ENCODE results near the gene KIF27.
"Not testable (repeated sequence)": the region's sequence is repeated elsewhere in the genome, so short reads cannot be mapped to it uniquely, and the experiment has no call there.

Gene KIF27

GRCh38 chr9:83815120-83815519, 106.1 kb downstream of the KIF27 start:
- not testable (repeated sequence) for DNase-seq (ENCODE audit: low spot score)

- DNase-seq (ENCODE audit: low spot score): not testable (repeated sequence)
Observed at GRCh38 chr9:83809213-83809612, 112.0 kb downstream of the KIF27 start.

- DNase-seq (ENCODE audit: low spot score): not testable (repeated sequence)
Observed at GRCh38 chr9:83804454-83804853, 116.8 kb downstream of the KIF27 start.

- not testable (repeated sequence) for DNase-seq (ENCODE audit: low spot score)
Observed at GRCh38 chr9:83803941-83804340, 117.3 kb downstream of the KIF27 start.

- no peak for DNase-seq (ENCODE audit: low spot score)
Observed at GRCh38 chr9:83800236-83801033, 120.8 kb downstream of the KIF27 start.

- no peak for DNase-seq (ENCODE audit: low spot score)
Observed at GRCh38 chr9:83794051-83794450, 127.2 kb downstream of the KIF27 start.

GRCh38 chr9:83792746-83793145, 128.5 kb downstream of the KIF27 start:
- DNase-seq (ENCODE audit: low spot score): no peak
